HG02852 (cell line): ENCODE results near the gene CDK17.
"Not testable (repeated sequence)": the region's sequence is repeated elsewhere in the genome, so short reads cannot be mapped to it uniquely, and the experiment has no call there.

Source experiments
- ATAC-seq: cut with Tn5 transposase; IDR thresholded peaks from one replicate; pipeline ENCODE4 v1.9.1; 2021; ENCODE audit warnings: mild to moderate bottlenecking, moderate library complexity; ENCODE audit not compliant: unreplicated experiment

The CDK17 gene

DNA sequence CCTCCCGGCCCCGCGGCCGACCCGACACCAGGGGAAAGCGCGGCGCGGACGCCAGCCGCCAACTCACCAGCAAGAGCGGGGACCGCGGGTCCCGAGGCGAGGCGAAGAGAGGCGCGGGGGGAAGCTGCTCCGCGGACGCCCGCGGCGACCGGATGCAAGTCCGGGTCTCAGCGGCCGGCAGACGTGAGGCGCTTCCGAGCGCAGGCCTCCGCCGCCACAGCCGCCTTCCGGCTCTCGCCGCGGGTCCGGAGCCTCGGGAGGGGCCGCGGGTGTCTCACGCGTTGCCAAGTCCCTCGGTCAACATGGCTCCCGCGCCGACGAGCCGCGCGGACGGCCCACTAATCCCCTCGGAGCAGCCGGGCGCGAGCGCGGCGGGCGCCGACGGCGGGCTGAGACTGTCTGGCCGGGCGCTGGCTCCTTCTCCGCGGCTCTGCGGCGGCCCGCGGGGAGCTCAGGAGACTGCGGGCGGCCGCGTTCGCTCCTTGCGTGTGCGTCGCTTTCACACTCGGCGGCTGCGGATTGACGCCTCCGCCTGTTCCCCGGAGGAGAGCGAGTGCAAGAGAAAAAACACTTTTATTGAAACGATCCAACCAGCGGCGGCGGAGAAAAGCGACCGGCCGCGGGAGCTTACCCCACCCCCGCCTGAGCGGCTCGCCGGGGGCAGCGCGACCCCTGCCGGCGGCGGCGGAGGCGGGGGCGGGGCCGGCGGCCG lies at the start of gene CDK17:
CDK17 (minus strand) TSS at position 521 of the 712 bp plus-strand sequence. CDS start 65,603 bp downstream, outside the sequence.
- peak; percentile 41 for ATAC-seq

GRCh38 chr12:96448300-96448699 lies 48.1 kb upstream of the CDK17 start:
- ATAC-seq, result no peak

- no peak for ATAC-seq
Measured at GRCh38 chr12:96447256-96447655, 47.0 kb upstream of the CDK17 start.

- ATAC-seq, result peak; percentile 91
Measured at GRCh38 chr12:96445691-96446583, 45.7 kb upstream of the CDK17 start.

DNA sequence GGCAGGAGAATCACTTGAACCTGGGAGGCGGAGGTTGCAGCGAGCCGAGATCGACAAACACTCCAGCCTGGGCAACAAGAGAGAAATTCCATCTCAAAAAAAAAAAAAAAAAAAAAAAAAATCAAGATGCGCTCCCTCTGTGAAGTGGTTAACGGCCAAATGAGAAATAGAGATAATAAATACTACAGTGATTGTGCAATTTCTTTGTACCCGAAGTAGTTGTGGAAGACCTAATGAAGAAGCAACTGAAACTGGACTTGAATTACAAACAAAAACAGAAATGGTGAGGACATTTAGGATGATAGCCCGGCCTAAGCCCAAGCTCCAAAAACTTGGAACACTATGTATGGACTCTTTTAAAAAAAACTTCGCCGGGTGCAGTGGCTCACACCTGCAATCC lies 44.2 kb upstream of the CDK17 start:
- ATAC-seq, result no peak

- no peak for ATAC-seq
Measured at GRCh38 chr12:96442906-96443305, 42.7 kb upstream of the CDK17 start.

GRCh38 chr12:96441816-96442215 lies 41.6 kb upstream of the CDK17 start:
- no peak for ATAC-seq

GRCh38 chr12:96438330-96438729 lies 38.1 kb upstream of the CDK17 start:
- ATAC-seq, result no peak

GRCh38 chr12:96437171-96437445 lies 36.9 kb upstream of the CDK17 start:
- ATAC-seq, result no peak

- no peak for ATAC-seq
Measured at GRCh38 chr12:96436366-96437170, 36.3 kb upstream of the CDK17 start.

DNA sequence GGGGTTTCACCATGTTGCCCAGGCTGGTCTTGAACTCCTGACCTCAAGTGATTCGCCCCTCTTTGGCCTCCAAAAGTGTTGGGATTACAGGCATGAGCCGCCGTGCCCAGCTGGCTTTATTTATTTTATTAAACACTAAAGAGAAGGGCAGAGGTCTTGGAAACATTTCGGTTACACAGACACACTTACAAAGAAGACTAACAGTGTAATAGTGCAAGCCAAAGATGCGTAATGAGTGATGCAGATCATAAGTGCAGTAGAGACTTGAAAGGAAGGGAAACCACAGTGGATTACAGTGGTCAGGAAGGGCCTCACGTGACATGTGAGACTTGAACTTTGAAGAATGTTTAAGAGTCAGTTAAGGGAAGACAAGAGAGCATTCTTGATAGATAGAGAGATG lies 33.9 kb upstream of the CDK17 start:
- peak; percentile 79 for ATAC-seq

DNA sequence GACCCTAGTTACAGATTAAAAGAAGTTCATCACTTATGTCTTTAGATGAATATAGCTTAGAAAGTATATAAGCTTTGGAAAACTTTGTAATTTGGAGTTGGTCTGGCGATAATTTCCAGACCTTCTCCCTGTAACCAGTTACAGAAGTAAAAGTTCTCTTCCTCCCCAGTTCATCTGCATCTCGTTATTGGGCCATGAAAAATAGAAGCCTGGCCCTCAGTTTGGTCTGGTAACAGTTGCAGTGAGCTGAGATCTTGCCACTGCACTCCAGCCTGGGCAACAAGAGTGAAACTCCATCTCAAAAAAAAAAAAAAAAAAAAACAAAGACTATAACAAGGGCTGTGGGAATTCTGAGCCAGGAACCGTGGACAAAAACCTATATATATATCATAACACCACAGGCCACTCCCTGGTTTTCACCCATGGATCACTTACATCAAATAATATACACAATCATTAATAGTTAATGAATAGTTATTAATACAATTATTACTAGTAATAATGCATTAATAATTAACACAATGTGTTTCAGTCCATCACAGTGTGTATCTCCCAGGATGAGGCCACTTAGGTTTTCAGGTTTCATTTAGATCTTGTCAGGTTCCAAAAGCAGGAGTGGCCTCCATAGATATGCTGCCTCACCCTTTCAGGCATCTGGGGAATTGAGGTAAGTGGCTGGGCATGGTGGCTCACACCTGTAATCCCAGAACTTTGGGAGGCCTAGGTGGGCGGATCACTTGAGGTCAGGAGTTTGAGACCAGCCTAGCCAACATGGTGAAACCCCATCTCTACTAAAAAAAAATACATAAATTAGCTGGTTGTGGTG lies 32.5 kb upstream of the CDK17 start:
- ATAC-seq, result not testable (repeated sequence)

GRCh38 chr12:96431067-96431466 lies 30.8 kb upstream of the CDK17 start:
- no peak for ATAC-seq

DNA sequence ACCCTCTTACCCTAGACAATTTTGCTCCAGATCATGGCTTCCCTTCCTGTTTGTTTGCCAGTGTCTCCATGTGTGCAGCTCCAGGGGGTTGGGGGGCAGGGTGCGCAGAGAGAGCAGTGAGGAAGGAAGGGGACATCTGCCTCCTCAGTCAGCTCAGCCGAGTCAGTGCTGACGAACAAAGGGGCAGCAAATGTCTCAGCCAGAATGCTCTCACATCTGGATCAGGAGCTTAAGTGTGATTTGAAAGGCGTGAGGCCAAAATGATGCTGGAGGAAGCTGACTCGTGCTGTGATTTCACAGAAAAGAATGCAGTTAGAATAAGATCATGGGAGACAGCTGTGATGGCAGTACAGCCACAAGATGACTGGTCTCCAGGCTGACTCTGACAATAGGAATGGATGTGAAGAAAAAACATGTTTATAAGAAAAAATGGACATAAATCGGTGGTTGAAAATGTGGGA lies 27.1 kb upstream of the CDK17 start:
- ATAC-seq, result no peak

DNA sequence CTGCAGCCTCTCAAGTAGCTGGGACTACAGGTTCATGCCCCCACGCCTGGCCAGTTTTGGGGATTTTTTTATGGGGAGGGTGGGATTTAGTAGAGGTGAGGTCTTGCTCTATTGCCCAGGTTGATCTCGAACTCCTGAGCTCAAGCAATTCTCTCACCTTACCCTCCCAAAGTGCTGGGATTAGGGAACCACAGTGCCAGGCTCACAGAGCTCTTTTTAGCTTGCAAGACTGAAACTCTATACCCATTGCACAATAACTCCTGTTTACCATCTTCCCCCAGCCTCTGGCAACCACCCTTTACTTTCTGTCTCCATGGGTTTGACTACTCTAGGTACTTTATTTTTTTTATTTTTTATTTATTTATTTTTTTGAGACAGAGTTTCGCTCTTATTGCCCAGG lies 25.7 kb upstream of the CDK17 start:
- ATAC-seq, result no peak

- ATAC-seq, result peak; percentile 67
Measured at GRCh38 chr12:96425321-96425720, 25.1 kb upstream of the CDK17 start.

- ATAC-seq, result no peak
Measured at GRCh38 chr12:96424601-96425000, 24.4 kb upstream of the CDK17 start.

DNA sequence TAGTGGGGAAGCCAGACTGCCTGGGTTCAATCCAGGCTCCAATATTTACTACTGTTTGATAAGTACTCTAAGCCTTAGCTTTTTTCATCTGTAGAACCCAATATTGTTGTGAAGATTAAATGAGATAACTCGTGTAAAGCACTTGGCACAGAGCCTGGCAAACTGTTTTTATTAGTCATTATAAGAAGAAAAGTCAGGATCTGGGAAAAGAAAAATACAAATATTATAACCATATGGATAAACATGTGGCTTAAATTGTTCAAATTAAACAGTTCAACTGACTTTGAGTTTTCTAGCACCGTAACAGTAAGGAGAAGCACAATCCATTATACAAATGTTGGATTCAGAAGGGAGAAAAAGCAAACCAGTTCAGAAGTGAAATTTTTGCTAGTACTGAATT lies 22.0 kb upstream of the CDK17 start:
- ATAC-seq, result no peak

DNA sequence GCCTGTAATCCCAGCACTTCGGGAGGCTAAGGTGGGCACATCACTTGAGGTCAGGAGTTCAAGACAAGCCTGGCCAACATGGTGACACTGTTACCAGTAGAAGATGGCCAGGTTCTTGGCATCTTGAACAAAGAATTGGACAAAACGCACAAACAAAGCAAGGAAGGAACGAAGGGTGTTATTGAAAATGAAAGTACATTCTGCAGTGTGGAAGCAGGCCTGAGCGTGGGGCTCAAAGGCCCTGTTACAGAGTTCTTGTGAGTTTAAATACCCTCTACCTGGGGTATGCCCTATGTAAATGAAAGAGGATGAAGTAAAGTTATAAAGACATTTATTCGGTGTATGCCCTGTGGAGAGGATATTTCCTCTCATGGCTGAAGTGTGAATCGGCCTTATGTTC lies 20.8 kb upstream of the CDK17 start:
- ATAC-seq, result no peak

DNA sequence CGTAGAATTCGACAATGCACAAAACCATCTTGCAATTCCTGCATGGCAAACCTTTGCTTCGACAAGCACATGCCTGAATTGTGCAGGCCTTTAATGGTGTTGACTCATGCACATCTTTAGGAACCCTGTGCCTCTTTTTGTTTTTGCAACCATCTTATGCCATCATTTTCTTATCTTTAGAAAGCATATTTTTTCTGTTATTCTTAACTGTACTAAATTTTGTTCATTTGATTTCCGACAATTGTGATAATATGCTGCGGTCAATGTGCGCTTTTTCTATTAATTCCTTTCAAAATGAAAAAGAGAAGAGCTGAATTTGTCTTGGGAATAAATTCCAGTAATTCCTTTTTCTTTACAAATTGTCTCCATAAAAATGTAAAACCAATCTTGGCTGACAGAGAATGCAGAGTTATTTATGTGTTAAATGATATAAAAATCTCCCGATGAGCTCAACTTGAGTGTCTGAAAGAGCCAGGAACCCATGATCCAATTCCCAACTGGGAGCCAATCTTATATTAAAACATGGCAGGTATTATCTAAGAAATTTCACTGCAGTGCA lies 20.1 kb upstream of the CDK17 start:
- ATAC-seq, result no peak
